Measurements from ENCODE around the gene LRMDA.

- TF ChIP-seq JUND (IDR thresholded peaks at IDR 0.05; ENCODE audit: low read depth, low read length) (no peak), BCLAF1 (IDR thresholded peaks at IDR 0.05) (no peak), SUZ12 (IDR thresholded peaks at IDR 0.05; ENCODE audit: unreplicated experiment) (no peak), YBX1 (IDR thresholded peaks at IDR 0.05) (no peak), TCF7 (IDR thresholded peaks at IDR 0.05; ENCODE audit: borderline replicate concordance) (no peak), YY1 (IDR thresholded peaks at IDR 0.05; ENCODE audit: low read depth, low read length) (no peak), STAT3 (IDR thresholded peaks at IDR 0.05; ENCODE audit: low read depth, low read length) (no peak), HDAC2 (IDR thresholded peaks at IDR 0.05) (no peak), SMC3 (IDR thresholded peaks at IDR 0.05; ENCODE audit: borderline replicate concordance, low read length) (no peak), FOS (IDR thresholded peaks at IDR 0.05; ENCODE audit: borderline replicate concordance, extremely low read depth, insufficient read length) (no peak), POLR2A (IDR thresholded peaks at IDR 0.05; ENCODE audit: low read depth, low read length) (no peak), CTCF (IDR thresholded peaks at IDR 0.05 in 2 of 3, conservative IDR thresholded peaks at IDR 0.05 in 1 of 3; ENCODE audit: control insufficient read depth in 2 of 3, extremely low read depth in 1 of 3, insufficient read depth in 1 of 3, low read depth in 3 of 3, low read length in 3 of 3) (no peak), ZNF274 (IDR thresholded peaks at IDR 0.05; ENCODE audit: insufficient read depth, insufficient read length) (no peak)
Observed at GRCh38 chr10:75722020-75722419, 290.6 kb downstream of the LRMDA start.

Data from GM12878 (cell line).